Mononuclear cell (primary cell): ENCODE measurements around the gene RNF186. TPM values are rescaled to one million over a fixed set of nuclear protein-coding genes. Genes with fewer than 3 reads are reported as not detected.
"Not testable (repeated sequence)": the region's sequence is repeated elsewhere in the genome, so short reads cannot be mapped to it uniquely, and the experiment has no call there.

Experiments
- H3K27me3 ChIP-seq: 2 replicates; pipeline ENCODE4 v1.6.0; 2011; ENCODE audit warnings: low read length, control low read depth; ENCODE audit not compliant: insufficient read depth
- H3K4me1 ChIP-seq: 2 replicates; pipeline ENCODE4 v1.5.1; 2011; ENCODE audit warnings: mild to moderate bottlenecking, low read length, control low read depth; ENCODE audit not compliant: insufficient read depth
- H3K4me3 ChIP-seq: 2 replicates; pipeline ENCODE4 v1.5.1; 2011; ENCODE audit warnings: mild to moderate bottlenecking, low read length, moderate library complexity
- H3K9me3 ChIP-seq: 2 replicates; pipeline ENCODE4 v1.5.1; 2011; ENCODE audit warnings: low read depth, mild to moderate bottlenecking, control low read depth, low read length
- total RNA-seq: library from RNA; depleted of rRNA; stranded (reverse); fragments of >200 nt; gene quantifications from one replicate; pipeline ENCODE4 v1.2.3, GENCODE V29; 2012

RNF186 gene
- total RNA-seq, 1 donor: not detected

- H3K4me1 ChIP-seq, H3K4me3 ChIP-seq: not testable (repeated sequence)
These were observed 24.8 kb downstream of the RNF186 start for GRCh38 chr1:19790061-19790975.

GRCh38 chr1:19786988-19787423 is 28.1 kb downstream of the RNF186 start:
- Histone ChIP-seq H3K4me1 (no peaks in the 10 kb centered on the region), H3K27me3 (no peaks in the 10 kb centered on the region), H3K9me3 (no peaks in the 10 kb centered on the region), H3K4me3 (no peak overlapping the region)

More at GRCh38 chr1:19790061-19790975, 24.8 kb downstream of the RNF186 start:
- H3K9me3 ChIP-seq, H3K27me3 ChIP-seq: not testable (repeated sequence)

GRCh38 chr1:19785660-19786059 is 29.4 kb downstream of the RNF186 start:
- H3K4me3 ChIP-seq: no peak overlapping the region
- H3K9me3 ChIP-seq: no peaks in the 10 kb centered on the region
- H3K27me3 ChIP-seq: no peaks in the 10 kb centered on the region
- H3K4me1 ChIP-seq: no peaks in the 10 kb centered on the region

- no peaks in the 10 kb centered on the region for H3K9me3 ChIP-seq
- no peak overlapping the region for H3K4me3 ChIP-seq
- no peaks in the 10 kb centered on the region for H3K4me1 ChIP-seq
- no peaks in the 10 kb centered on the region for H3K27me3 ChIP-seq
These were observed 34.7 kb downstream of the RNF186 start for GRCh38 chr1:19780267-19780877.

- no peaks in the 10 kb centered on the region for H3K9me3 ChIP-seq
- H3K4me1 ChIP-seq: no peaks in the 10 kb centered on the region
- H3K27me3 ChIP-seq: no peaks in the 10 kb centered on the region
- no peak overlapping the region for H3K4me3 ChIP-seq
These were observed 38.1 kb downstream of the RNF186 start for GRCh38 chr1:19776933-19777332.

- Histone ChIP-seq H3K4me1 (no peaks in the 10 kb centered on the region), H3K9me3 (no peaks in the 10 kb centered on the region), H3K4me3 (no peak overlapping the region), H3K27me3 (no peaks in the 10 kb centered on the region)
These were observed 38.8 kb downstream of the RNF186 start for GRCh38 chr1:19776287-19776686.

GRCh38 chr1:19775831-19776230 is 39.3 kb downstream of the RNF186 start:
- H3K4me3 ChIP-seq: no peak overlapping the region
- no peaks in the 10 kb centered on the region for H3K27me3 ChIP-seq
- no peaks in the 10 kb centered on the region for H3K4me1 ChIP-seq
- H3K9me3 ChIP-seq: no peaks in the 10 kb centered on the region

GRCh38 chr1:19775317-19775716 is 39.8 kb downstream of the RNF186 start:
- Histone ChIP-seq H3K27me3 (no peaks in the 10 kb centered on the region), H3K4me1 (no peaks in the 10 kb centered on the region), H3K4me3 (no peak overlapping the region), H3K9me3 (no peaks in the 10 kb centered on the region)

- no peaks in the 10 kb centered on the region for H3K27me3 ChIP-seq
- H3K9me3 ChIP-seq: no peaks in the 10 kb centered on the region
- no peak overlapping the region for H3K4me3 ChIP-seq
- H3K4me1 ChIP-seq: no peaks in the 10 kb centered on the region
These were observed 40.8 kb downstream of the RNF186 start for GRCh38 chr1:19774180-19774785.

GRCh38 chr1:19773485-19773884 is 41.6 kb downstream of the RNF186 start:
- no peaks in the 10 kb centered on the region for H3K27me3 ChIP-seq
- H3K4me1 ChIP-seq: no peaks in the 10 kb centered on the region
- no peaks in the 10 kb centered on the region for H3K9me3 ChIP-seq
- H3K4me3 ChIP-seq: no peak overlapping the region

GRCh38 chr1:19772053-19772452 is 43.0 kb downstream of the RNF186 start:
- no peaks in the 10 kb centered on the region for H3K27me3 ChIP-seq

GRCh38 chr1:19771350-19771749 is 43.7 kb downstream of the RNF186 start:
- Histone ChIP-seq H3K4me1 (no peaks in the 10 kb centered on the region), H3K27me3 (no peaks in the 10 kb centered on the region), H3K4me3 (no peak overlapping the region), H3K9me3 (no peaks in the 10 kb centered on the region)

More at GRCh38 chr1:19772053-19772452, 43.0 kb downstream of the RNF186 start:
- H3K9me3 ChIP-seq: no peaks in the 10 kb centered on the region
- no peak overlapping the region for H3K4me3 ChIP-seq
- H3K4me1 ChIP-seq: no peaks in the 10 kb centered on the region

GRCh38 chr1:19770436-19771190 is 44.5 kb downstream of the RNF186 start:
- no peaks in the 10 kb centered on the region for H3K9me3 ChIP-seq
- H3K4me3 ChIP-seq: no peak overlapping the region
- no peaks in the 10 kb centered on the region for H3K27me3 ChIP-seq
- no peaks in the 10 kb centered on the region for H3K4me1 ChIP-seq

- H3K9me3 ChIP-seq: no peaks in the 10 kb centered on the region
- H3K4me1 ChIP-seq: no peaks in the 10 kb centered on the region
- no peak overlapping the region for H3K4me3 ChIP-seq
- no peaks in the 10 kb centered on the region for H3K27me3 ChIP-seq
These were observed 45.7 kb downstream of the RNF186 start for GRCh38 chr1:19769211-19769932.
